Peyer's patch (tissue), 4 donors: ENCODE measurements around the gene ADAP1. TPM values are rescaled to one million over a fixed set of nuclear protein-coding genes. Genes with fewer than 3 reads are reported as not detected.
"Not testable (repeated sequence)": the region's sequence is repeated elsewhere in the genome, so short reads cannot be mapped to it uniquely, and the experiment has no call there.

Experiments used
- DNase-seq, 3 donors: peaks; one replicate each; pipeline ENCODE4 v3.0.0-alpha.2; 2017 to 2019
- H3K27ac ChIP-seq, 4 donors: fragments of 200-600 bp; sonication (generic); one replicate each; pipeline ENCODE4 v1.5.1; 2016 to 2019
- H3K27me3 ChIP-seq, 2 donors: fragments of 200-600 bp; sonication (generic); one replicate each; pipeline ENCODE4 v1.5.1; 2019
- H3K36me3 ChIP-seq, 3 donors: fragments of 200-600 bp; sonication (generic); one replicate each; pipeline ENCODE4 v1.5.1; 2016 to 2019
- H3K4me1 ChIP-seq, 4 donors: fragments of 200-600 bp; sonication (generic); one replicate each; pipeline ENCODE4 v1.5.1; 2016 to 2019
- H3K4me3 ChIP-seq, 4 donors: fragments of 200-600 bp; sonication (generic); 1 replicate in 3 of 4; 2 replicates in 1 of 4; pipeline ENCODE4 v1.5.1; 2016 to 2019; ENCODE audit warnings: mild to moderate bottlenecking in 1 of 4
- H3K9me3 ChIP-seq, 4 donors: fragments of 200-600 bp; sonication (generic); one replicate each; pipeline ENCODE4 v1.5.1; 2016 to 2019; ENCODE audit warnings: mild to moderate bottlenecking in 1 of 4
- CTCF ChIP-seq, 6 experiments: fragments of 450-650 bp in 4 of 6; fragments of 200-600 bp in 2 of 6; sonication (generic) in 1 of 6; IDR thresholded peaks; one replicate each; pipeline ENCODE4 v1.5.1; 2017 to 2019; ENCODE audit warnings: antibody characterized with exemption in 6 of 6, mild to moderate bottlenecking in 3 of 6, moderate library complexity in 1 of 6
- POLR2A ChIP-seq, 2 donors: fragments of 450-650 bp; IDR thresholded peaks; one replicate each; pipeline ENCODE4 v1.5.1; 2017; ENCODE audit warnings: antibody characterized with exemption in 2 of 2, mild to moderate bottlenecking in 2 of 2, moderate library complexity in 2 of 2
- total RNA-seq, 4 donors: library from RNA; depleted of rRNA; stranded (reverse); fragments of >200 nt; gene quantifications; one replicate each; pipeline ENCODE4 v1.1.0, GENCODE V29; 2016

ADAP1 gene
- total RNA-seq, 4 donors from 2014 or later = 102 to 146 (median 133) TPM

GRCh38 chr7:908591-909357 lies 45.7 kb downstream of the ADAP1 start:
- peak; percentile 62 to 85 (median 77) for DNase-seq
- H3K9me3 ChIP-seq, H3K27me3 ChIP-seq: not testable (repeated sequence)
- Histone ChIP-seq H3K4me3 (peak overlapping the region; percentile 17 to 41 (median 38)), H3K36me3 (peaks cover 0 to 20% (median 0%) of the 10 kb centered on the region in 3 donors), H3K27ac (peak overlapping the region in 2 of 4 donors; percentile 7 to 70), H3K4me1 (peaks cover 0 to 39% (median 9%) of the 10 kb centered on the region in 4 donors)
- TF ChIP-seq CTCF (IDR thresholded peaks at IDR 0.05) = peak; percentile 66 to 94 (median 85)

- DNase-seq = no peak
- H3K27ac ChIP-seq = no peak overlapping the region
Measured at GRCh38 chr7:908159-908581, 46.3 kb downstream of the ADAP1 start.

GRCh38 chr7:907158-907980 lies 47.1 kb downstream of the ADAP1 start:
- TF ChIP-seq POLR2A (IDR thresholded peaks at IDR 0.05) (no peak), CTCF (IDR thresholded peaks at IDR 0.05) (no peak)

More at GRCh38 chr7:908159-908581, 46.3 kb downstream of the ADAP1 start:
- TF ChIP-seq CTCF (IDR thresholded peaks at IDR 0.05) (no peak), POLR2A (IDR thresholded peaks at IDR 0.05) (no peak)
- H3K36me3 ChIP-seq = peaks cover 0 to 22% (median 0%) of the 10 kb centered on the region in 3 donors
- H3K4me1 ChIP-seq = peaks cover 0 to 33% (median 9%) of the 10 kb centered on the region in 4 donors
- H3K4me3 ChIP-seq = no peak overlapping the region
- no peaks in the 10 kb centered on the region for H3K9me3 ChIP-seq
- no peaks in the 10 kb centered on the region for H3K27me3 ChIP-seq

GRCh38 chr7:906776-907157 lies 47.7 kb downstream of the ADAP1 start:
- no peak overlapping the region for H3K4me3 ChIP-seq
- peaks cover 0 to 27% (median 9%) of the 10 kb centered on the region in 4 donors for H3K4me1 ChIP-seq
- H3K9me3 ChIP-seq = no peaks in the 10 kb centered on the region
- no peak overlapping the region for H3K27ac ChIP-seq
- no peak for DNase-seq
- H3K36me3 ChIP-seq = peaks cover 0 to 22% (median 0%) of the 10 kb centered on the region in 3 donors
- H3K27me3 ChIP-seq = no peaks in the 10 kb centered on the region
- TF ChIP-seq CTCF (IDR thresholded peaks at IDR 0.05) (no peak), POLR2A (IDR thresholded peaks at IDR 0.05) (no peak)

More at GRCh38 chr7:907158-907980, 47.1 kb downstream of the ADAP1 start:
- peaks cover 0 to 30% (median 9%) of the 10 kb centered on the region in 4 donors for H3K4me1 ChIP-seq
- no peaks in the 10 kb centered on the region for H3K27me3 ChIP-seq
- H3K9me3 ChIP-seq = no peaks in the 10 kb centered on the region
- DNase-seq = peak in 1 of 3 donors; percentile 61
- no peak overlapping the region for H3K4me3 ChIP-seq
- H3K36me3 ChIP-seq = peaks cover 0 to 22% (median 0%) of the 10 kb centered on the region in 3 donors
- H3K27ac ChIP-seq = no peak overlapping the region

- TF ChIP-seq POLR2A (IDR thresholded peaks at IDR 0.05) (no peak), CTCF (IDR thresholded peaks at IDR 0.05) (no peak)
- Histone ChIP-seq H3K4me1 (peaks cover 0 to 30% (median 9%) of the 10 kb centered on the region in 4 donors), H3K27me3 (no peaks in the 10 kb centered on the region), H3K9me3 (no peaks in the 10 kb centered on the region), H3K36me3 (peaks cover 0 to 27% (median 0%) of the 10 kb centered on the region in 3 donors), H3K4me3 (peak overlapping the region in 1 of 4 donors; percentile 10), H3K27ac (no peak overlapping the region)
- no peak for DNase-seq
Measured at GRCh38 chr7:904847-905246, 49.6 kb downstream of the ADAP1 start.
